GM12872 (cell line): Measurements from ENCODE around the gene ELOVL2.

Experiments
- CTCF ChIP-seq: IDR thresholded peaks from 3 replicates; pipeline ENCODE4 v1.5.1; 2011; ENCODE audit warnings: low read depth, mild to moderate bottlenecking, low read length, moderate library complexity; ENCODE audit not compliant: insufficient read depth

The ELOVL2 gene

GRCh38 chr6:10993896-10994295 is 50.2 kb downstream of the ELOVL2 start:
- TF ChIP-seq CTCF: no peak

- no peak for TF ChIP-seq CTCF
Measured at GRCh38 chr6:10991115-10991514, 53.0 kb downstream of the ELOVL2 start.

- no peak for TF ChIP-seq CTCF
Measured at GRCh38 chr6:10989587-10989986, 54.5 kb downstream of the ELOVL2 start.

GRCh38 chr6:10981409-10981808 is 62.7 kb downstream of the ELOVL2 start:
- no peak for TF ChIP-seq CTCF

- TF ChIP-seq CTCF: no peak
Measured at GRCh38 chr6:10979603-10980002, 64.5 kb downstream of the ELOVL2 start.

GRCh38 chr6:10977231-10977968 is 66.7 kb downstream of the ELOVL2 start:
- TF ChIP-seq CTCF: no peak

- TF ChIP-seq CTCF: no peak
Measured at GRCh38 chr6:10976571-10976970, 67.5 kb downstream of the ELOVL2 start.
